Kidney epithelial cell (primary cell): ENCODE measurements around the gene FOXG1. TPM values are rescaled to one million over a fixed set of nuclear protein-coding genes. Genes with fewer than 3 reads are reported as not detected.
A peak's percentile ranks its signal among the peaks of the same experiment; 100 is the strongest.

Experiments
- DNase-seq: peaks from one replicate; pipeline ENCODE4 v3.0.0-alpha.2; 2010; ENCODE audit warnings: low read depth
- H3K27me3 ChIP-seq: 2 replicates; pipeline ENCODE4 v1.6.0; 2011; ENCODE audit warnings: low read length; ENCODE audit not compliant: control insufficient read depth, insufficient read depth
- H3K36me3 ChIP-seq: 2 replicates; pipeline ENCODE4 v1.5.1; 2011; ENCODE audit warnings: low read length; ENCODE audit not compliant: control insufficient read depth, insufficient read depth
- H3K4me3 ChIP-seq: 2 replicates; pipeline ENCODE4 v1.5.1; 2011; ENCODE audit warnings: low read depth, mild to moderate bottlenecking, control low read depth, low read length
- CTCF ChIP-seq: IDR thresholded peaks from 2 replicates; pipeline ENCODE4 v1.5.1; 2011; ENCODE audit warnings: mild to moderate bottlenecking, moderate library complexity, low read length, control low read depth, inconsistent platforms; ENCODE audit not compliant: insufficient read depth, poor library complexity, severe bottlenecking
- total RNA-seq: library from RNA; depleted of rRNA; stranded (reverse); fragments of >200 nt; gene quantifications from 2 replicates; pipeline ENCODE4 v1.2.3, GENCODE V29; 2015

The FOXG1 gene
- total RNA-seq, 1 donor from 2014 or later: 0.17 TPM

- DNase-seq: no peak
- TF ChIP-seq CTCF: no peak
- no peaks in the 10 kb centered on the region for H3K36me3 ChIP-seq
- H3K4me3 ChIP-seq: no peak overlapping the region
- no peaks in the 10 kb centered on the region for H3K27me3 ChIP-seq
Measured at GRCh38 chr14:28746247-28746646, 20.3 kb upstream of the FOXG1 start.

- Histone ChIP-seq H3K27me3 (peaks cover 24% of the 10 kb centered on the region), H3K4me3 (no peak overlapping the region), H3K36me3 (no peaks in the 10 kb centered on the region)
- peak; percentile 78 for TF ChIP-seq CTCF
- no peak for DNase-seq
Measured at GRCh38 chr14:28751467-28752058, 15.0 kb upstream of the FOXG1 start.

- Histone ChIP-seq H3K4me3 (no peak overlapping the region), H3K27me3 (peaks cover 49% of the 10 kb centered on the region), H3K36me3 (no peaks in the 10 kb centered on the region)
- TF ChIP-seq CTCF: peak; percentile 80
- no peak for DNase-seq
Measured at GRCh38 chr14:28754209-28754985, 12.2 kb upstream of the FOXG1 start.

GRCh38 chr14:28755198-28755815 is 11.3 kb upstream of the FOXG1 start:
- Histone ChIP-seq H3K27me3 (peaks cover 58% of the 10 kb centered on the region), H3K4me3 (no peak overlapping the region), H3K36me3 (no peaks in the 10 kb centered on the region)
- DNase-seq: no peak
- no peak for TF ChIP-seq CTCF

GRCh38 chr14:28755884-28756268 is 10.7 kb upstream of the FOXG1 start:
- peaks cover 62% of the 10 kb centered on the region for H3K27me3 ChIP-seq
- H3K4me3 ChIP-seq: no peak overlapping the region
- no peaks in the 10 kb centered on the region for H3K36me3 ChIP-seq
- no peak for DNase-seq
- no peak for TF ChIP-seq CTCF
